Fibroblast of lung (primary cell): ENCODE results near the gene SPNS3. TPM values are rescaled to one million over a fixed set of nuclear protein-coding genes. Genes with fewer than 3 reads are reported as not detected.

ENCODE experiments used
- DNase-seq, 2 donors: peaks; one replicate each; pipeline versions ENCODE4 v3.0.0 to v3.0.0-alpha.2; 2010; ENCODE audit warnings: low read depth in 2 of 2
- H2AFZ ChIP-seq: 2 replicates; pipeline ENCODE4 v1.5.1; 2012; ENCODE audit warnings: low read length, control low read depth, inconsistent platforms
- H3K27ac ChIP-seq: 2 replicates; pipeline ENCODE4 v1.5.1; 2011; ENCODE audit warnings: low read length, control low read depth; ENCODE audit not compliant: insufficient read depth
- H3K27me3 ChIP-seq: 2 replicates; pipeline ENCODE4 v1.5.1; 2011; ENCODE audit warnings: mild to moderate bottlenecking, low read length; ENCODE audit not compliant: control insufficient read depth, insufficient read depth
- H3K36me3 ChIP-seq: 2 replicates; pipeline ENCODE4 v1.5.1; 2011; ENCODE audit warnings: low read length; ENCODE audit not compliant: control insufficient read depth, insufficient read depth
- H3K4me1 ChIP-seq: 2 replicates; pipeline ENCODE4 v1.5.1; 2011; ENCODE audit warnings: low read length; ENCODE audit not compliant: control insufficient read depth, insufficient read depth; ENCODE audit errors: extremely low read depth
- H3K4me2 ChIP-seq: 2 replicates; pipeline ENCODE4 v1.5.1; 2011; ENCODE audit warnings: low read length, control low read depth; ENCODE audit not compliant: insufficient read depth; ENCODE audit errors: extremely low read depth
- H3K4me3 ChIP-seq, 4 experiments: fragments of 200-600 bp in 1 of 4; sonication (generic) in 1 of 4; replicated peaks in 1 of 4; 2 replicates each; pipeline ENCODE4 v1.5.1; 2011 to 2016; ENCODE audit warnings: low read length in 4 of 4, low read depth in 3 of 4, mild to moderate bottlenecking in 3 of 4, control low read depth in 2 of 4, inconsistent platforms in 1 of 4, mixed read lengths in 1 of 4; ENCODE audit not compliant: insufficient read depth in 1 of 4; ENCODE audit errors: control extremely low read depth in 1 of 4
- H3K79me2 ChIP-seq: 2 replicates; pipeline ENCODE4 v1.5.1; 2012; ENCODE audit warnings: mild to moderate bottlenecking, low read length, inconsistent platforms; ENCODE audit not compliant: control insufficient read depth, insufficient read depth
- H3K9ac ChIP-seq: 2 replicates; pipeline ENCODE4 v1.5.1; 2011; ENCODE audit warnings: mild to moderate bottlenecking, low read length, control low read depth; ENCODE audit not compliant: insufficient read depth
- H3K9me3 ChIP-seq: 2 replicates; pipeline ENCODE4 v1.5.1; 2012; ENCODE audit warnings: low read depth, low read length; ENCODE audit not compliant: control insufficient read depth, insufficient read depth
- H4K20me1 ChIP-seq: 2 replicates; pipeline ENCODE4 v1.5.1; 2011; ENCODE audit warnings: low read length; ENCODE audit not compliant: control insufficient read depth, insufficient read depth; ENCODE audit errors: extremely low read depth
- EZH2 ChIP-seq: IDR thresholded peaks from 2 replicates; pipeline ENCODE4 v1.5.1; 2012; ENCODE audit warnings: low read length, control low read depth, mild to moderate bottlenecking; ENCODE audit errors: missing control alignments
- polyA plus RNA-seq, 2 donors: library from polyadenylated mRNA; depleted of rRNA in 1 of 2; stranded (reverse) in 1 of 2; unstranded in 1 of 2; fragments of >200 nt; gene quantifications; 2 replicates each; pipeline ENCODE4 v1.2.1, GENCODE V29; 2011 to 2012; ENCODE audit warnings: missing spikeins in 1 of 2
- total RNA-seq: library from RNA; depleted of rRNA; stranded (reverse); fragments of >200 nt; gene quantifications from 2 replicates; pipeline ENCODE4 v1.2.1, GENCODE V29; 2014
- TF ChIP-seq, protein P1 (sequence below), 2 donors: IDR thresholded peaks in 1 of 2; conservative IDR thresholded peaks in 1 of 2; 1 replicate in 1 of 2; 2 replicates in 1 of 2; pipeline ENCODE4 v1.5.1; 2011 to 2012; ENCODE audit warnings: low read length in 2 of 2, control low read depth in 1 of 2, inconsistent platforms in 1 of 2, low read depth in 1 of 2, mild to moderate bottlenecking in 1 of 2

SPNS3 gene
- total and polyA plus RNA-seq, 2 donors (not counting 1 experiment from before 2014, with no cell fraction given) = not detected

DNA sequence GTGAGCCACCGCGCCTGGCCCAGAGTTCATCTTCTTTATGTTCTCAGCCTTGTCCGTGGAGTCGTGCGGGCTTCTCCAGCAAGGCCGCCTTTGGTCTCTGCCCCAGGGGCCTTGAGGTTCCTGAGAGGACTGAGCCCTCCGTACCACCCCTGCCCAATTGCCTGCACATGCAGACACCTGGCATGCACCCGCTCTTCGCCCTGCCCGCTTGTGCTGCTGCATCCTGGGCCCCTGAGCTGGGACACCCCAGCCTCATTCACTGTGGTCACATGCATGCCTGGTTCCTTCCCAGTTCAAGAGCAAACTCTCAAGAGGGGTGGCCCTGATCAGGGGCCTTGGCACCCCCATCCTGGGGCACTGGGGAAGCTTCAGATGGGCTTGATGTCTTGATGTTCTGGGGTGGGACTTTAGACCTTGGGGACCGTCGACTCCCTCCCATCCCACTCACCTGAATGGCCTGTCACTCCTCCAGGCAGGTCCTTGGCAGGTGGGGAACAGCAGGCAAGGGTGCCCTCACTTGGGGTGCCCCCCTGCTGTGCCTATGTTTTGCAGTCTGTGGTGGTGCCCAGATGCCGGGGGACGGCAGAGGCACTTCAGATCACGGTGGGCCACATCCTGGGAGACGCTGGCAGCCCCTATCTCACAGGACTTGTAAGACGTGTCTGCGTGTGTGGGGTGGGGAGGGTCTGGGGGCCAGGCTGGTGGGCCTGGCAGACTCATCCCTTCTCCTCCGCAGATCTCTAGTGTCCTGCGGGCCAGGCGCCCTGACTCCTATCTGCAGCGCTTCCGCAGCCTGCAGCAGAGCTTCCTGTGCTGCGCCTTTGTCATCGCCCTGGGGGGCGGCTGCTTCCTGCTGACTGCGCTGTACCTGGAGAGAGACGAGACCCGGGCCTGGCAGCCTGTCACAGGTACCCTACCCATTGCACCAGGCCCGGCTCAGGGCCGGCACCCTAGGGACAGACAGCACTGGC lies 52.2 kb downstream of the SPNS3 start:
- H2AFZ ChIP-seq = no peak overlapping the region
- H3K27me3 ChIP-seq = no peaks in the 10 kb centered on the region
- DNase-seq = no peak
- H3K4me3 ChIP-seq = no peak overlapping the region
- H3K9me3 ChIP-seq = no peaks in the 10 kb centered on the region
- H3K27ac ChIP-seq = no peak overlapping the region
- no peaks in the 10 kb centered on the region for H4K20me1 ChIP-seq
- H3K4me1 ChIP-seq = no peaks in the 10 kb centered on the region
- H3K4me2 ChIP-seq = no peak overlapping the region
- H3K79me2 ChIP-seq = no peaks in the 10 kb centered on the region
- TF ChIP-seq, protein P1, sequence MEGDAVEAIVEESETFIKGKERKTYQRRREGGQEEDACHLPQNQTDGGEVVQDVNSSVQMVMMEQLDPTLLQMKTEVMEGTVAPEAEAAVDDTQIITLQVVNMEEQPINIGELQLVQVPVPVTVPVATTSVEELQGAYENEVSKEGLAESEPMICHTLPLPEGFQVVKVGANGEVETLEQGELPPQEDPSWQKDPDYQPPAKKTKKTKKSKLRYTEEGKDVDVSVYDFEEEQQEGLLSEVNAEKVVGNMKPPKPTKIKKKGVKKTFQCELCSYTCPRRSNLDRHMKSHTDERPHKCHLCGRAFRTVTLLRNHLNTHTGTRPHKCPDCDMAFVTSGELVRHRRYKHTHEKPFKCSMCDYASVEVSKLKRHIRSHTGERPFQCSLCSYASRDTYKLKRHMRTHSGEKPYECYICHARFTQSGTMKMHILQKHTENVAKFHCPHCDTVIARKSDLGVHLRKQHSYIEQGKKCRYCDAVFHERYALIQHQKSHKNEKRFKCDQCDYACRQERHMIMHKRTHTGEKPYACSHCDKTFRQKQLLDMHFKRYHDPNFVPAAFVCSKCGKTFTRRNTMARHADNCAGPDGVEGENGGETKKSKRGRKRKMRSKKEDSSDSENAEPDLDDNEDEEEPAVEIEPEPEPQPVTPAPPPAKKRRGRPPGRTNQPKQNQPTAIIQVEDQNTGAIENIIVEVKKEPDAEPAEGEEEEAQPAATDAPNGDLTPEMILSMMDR (conservative IDR thresholded peaks at IDR 0.05 in 1 of 2, IDR thresholded peaks at IDR 0.05 in 1 of 2; ENCODE audit: low read depth in 1 of 2, low read length in 2 of 2) = no peak
- no peak for TF ChIP-seq EZH2
- H3K36me3 ChIP-seq = no peaks in the 10 kb centered on the region
- no peak overlapping the region for H3K9ac ChIP-seq

DNA sequence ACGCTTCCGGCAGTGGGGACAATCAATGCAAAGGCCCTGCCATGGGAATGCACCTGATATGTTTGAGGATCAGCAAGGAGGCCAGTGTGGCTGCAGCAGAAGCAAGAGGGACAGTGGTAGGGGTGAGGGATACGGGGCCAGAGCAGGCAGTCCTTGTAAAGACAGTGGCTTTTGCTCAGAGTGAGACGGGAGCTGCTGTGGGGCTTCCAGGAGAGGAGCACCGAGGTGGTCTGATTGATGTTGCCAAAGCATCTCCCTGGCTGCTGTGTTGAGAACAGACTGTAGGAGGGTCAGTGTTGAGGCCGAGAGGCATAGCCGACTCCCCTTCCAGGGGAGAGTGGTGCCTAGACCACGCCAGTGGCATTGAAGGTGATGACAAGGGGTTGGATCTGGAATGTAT lies 53.6 kb downstream of the SPNS3 start:
- Histone ChIP-seq H3K36me3 (no peaks in the 10 kb centered on the region), H3K4me3 (no peak overlapping the region), H3K4me2 (no peak overlapping the region), H2AFZ (no peak overlapping the region), H3K27ac (no peak overlapping the region), H3K4me1 (no peaks in the 10 kb centered on the region), H3K9ac (no peak overlapping the region), H3K27me3 (no peaks in the 10 kb centered on the region), H4K20me1 (no peaks in the 10 kb centered on the region), H3K79me2 (no peaks in the 10 kb centered on the region), H3K9me3 (no peaks in the 10 kb centered on the region)
- TF ChIP-seq, protein P1 (conservative IDR thresholded peaks at IDR 0.05 in 1 of 2, IDR thresholded peaks at IDR 0.05 in 1 of 2; ENCODE audit: low read depth in 1 of 2, low read length in 2 of 2) = no peak
- TF ChIP-seq EZH2 = no peak
- no peak for DNase-seq

DNA sequence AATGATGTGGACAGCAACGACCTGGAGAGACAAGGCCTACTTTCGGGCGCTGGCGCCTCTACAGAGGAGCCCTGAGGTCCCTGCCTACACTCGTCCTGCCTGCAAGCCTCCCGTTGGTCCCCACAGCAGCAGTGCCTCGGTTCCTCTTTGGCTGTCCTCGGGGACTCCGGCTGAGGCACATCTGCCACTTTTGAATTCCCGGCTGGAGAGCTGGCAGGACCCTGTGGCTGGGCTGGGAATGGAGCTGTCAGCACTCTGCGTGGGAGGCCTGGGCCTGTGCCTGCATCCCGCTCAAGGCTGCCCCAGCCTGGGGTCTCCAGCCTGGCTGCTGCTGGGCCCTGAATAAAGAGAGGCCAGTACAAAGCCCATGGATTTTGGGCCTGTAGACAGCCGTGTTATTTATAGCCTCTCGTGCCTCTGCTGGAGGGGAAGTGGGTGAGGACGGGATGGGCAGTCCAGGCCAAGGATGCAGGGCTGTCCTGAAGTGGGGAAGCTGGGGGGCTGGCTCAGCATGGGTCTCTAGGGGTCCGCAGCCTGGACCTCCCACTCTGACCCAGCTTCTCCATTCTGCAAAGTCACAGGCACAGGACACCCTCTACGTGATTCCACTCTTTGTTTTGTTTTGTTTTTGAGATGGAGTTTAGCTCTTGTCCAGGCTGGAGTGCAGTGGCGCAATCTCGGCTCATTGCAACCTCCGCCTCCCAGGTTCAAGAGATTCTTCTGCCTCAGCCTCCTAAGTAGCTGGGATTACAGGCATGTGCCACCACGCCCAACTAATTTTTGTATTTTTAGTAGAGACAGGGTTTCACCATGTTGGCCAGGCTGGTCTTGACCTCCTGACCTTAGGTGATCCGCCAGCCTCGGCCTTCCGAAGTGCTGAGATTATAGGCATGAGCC lies 54.3 kb downstream of the SPNS3 start:
- H4K20me1 ChIP-seq = no peaks in the 10 kb centered on the region
- no peaks in the 10 kb centered on the region for H3K4me1 ChIP-seq
- no peaks in the 10 kb centered on the region for H3K9me3 ChIP-seq
- DNase-seq = no peak
- H2AFZ ChIP-seq = no peak overlapping the region
- no peak overlapping the region for H3K9ac ChIP-seq
- H3K4me3 ChIP-seq = no peak overlapping the region
- no peaks in the 10 kb centered on the region for H3K79me2 ChIP-seq
- no peaks in the 10 kb centered on the region for H3K27me3 ChIP-seq
- H3K4me2 ChIP-seq = no peak overlapping the region
- no peak overlapping the region for H3K27ac ChIP-seq
- no peaks in the 10 kb centered on the region for H3K36me3 ChIP-seq
- TF ChIP-seq, protein P1 (conservative IDR thresholded peaks at IDR 0.05 in 1 of 2, IDR thresholded peaks at IDR 0.05 in 1 of 2; ENCODE audit: low read depth in 1 of 2, low read length in 2 of 2) = no peak
- TF ChIP-seq EZH2 = no peak
